K562 (cell line): ENCODE measurements around the gene SLC4A1. TPM values are rescaled to one million over a fixed set of nuclear protein-coding genes. Genes with fewer than 3 reads are reported as not detected.

ENCODE experiments used
- CHAMP1 ChIP-seq: fragments of 450-650 bp; IDR thresholded peaks from 2 replicates; pipeline ENCODE4 v1.6.1; 2016; ENCODE audit warnings: mild to moderate bottlenecking
- ETV5 ChIP-seq: sonication (generic); formaldehyde crosslinking; IDR thresholded peaks from 2 replicates; pipeline ENCODE4 v1.4.0; 2020; ENCODE audit warnings: low read depth, mild to moderate bottlenecking, missing genetic modification reagents
- HES1 ChIP-seq: fragments of 450-650 bp; IDR thresholded peaks from 2 replicates; pipeline ENCODE4 v1.6.1; 2016; ENCODE audit warnings: low read depth, mild to moderate bottlenecking, moderate library complexity
- KLF10 ChIP-seq: fragments of 250-450 bp; sonication (Bioruptor Pico); IDR thresholded peaks from 2 replicates; pipeline ENCODE4 v1.6.1; 2021; ENCODE audit warnings: matching md5 sums
- MECOM ChIP-seq: fragments of 250-450 bp; sonication (Bioruptor Pico); IDR thresholded peaks from 2 replicates; pipeline ENCODE4 v1.8.0; 2022; ENCODE audit warnings: inconsistent platforms
- NCOA6 ChIP-seq: fragments of 450-650 bp; IDR thresholded peaks from 2 replicates; pipeline ENCODE4 v1.6.1; 2017; ENCODE audit warnings: mild to moderate bottlenecking
- NKRF ChIP-seq: fragments of 450-650 bp; IDR thresholded peaks from 2 replicates; pipeline ENCODE4 v1.6.1; 2016; ENCODE audit warnings: borderline replicate concordance
- POLR2AphosphoS2 ChIP-seq: IDR thresholded peaks from 2 replicates; pipeline ENCODE4 v1.6.1; 2012; ENCODE audit warnings: low read length, improper control_type of control experiment
- RBM17 ChIP-seq: fragments of 200-400 bp; formaldehyde crosslinking; IDR thresholded peaks from 2 replicates; pipeline ENCODE4 v1.6.1; 2017; ENCODE audit warnings: low read depth, mild to moderate bottlenecking, low read length, borderline replicate concordance
- RHOXF2B ChIP-seq: fragments of 250-450 bp; sonication (Bioruptor Pico); conservative IDR thresholded peaks from 2 replicates; pipeline ENCODE4 v1.5.1; 2021
- SFPQ ChIP-seq: fragments of 200-400 bp; formaldehyde crosslinking; IDR thresholded peaks from 2 replicates; pipeline ENCODE4 v1.6.1; 2017; ENCODE audit warnings: mild to moderate bottlenecking, low read depth, low read length, moderate library complexity
- TRIM25 ChIP-seq: fragments of 450-650 bp; IDR thresholded peaks from 2 replicates; pipeline ENCODE4 v1.7.0; 2016; ENCODE audit warnings: borderline replicate concordance
- ZBTB43 ChIP-seq: sonication (generic); formaldehyde crosslinking; IDR thresholded peaks from 2 replicates; pipeline ENCODE4 v1.8.0; 2023; ENCODE audit warnings: mild to moderate bottlenecking, missing genetic modification reagents
- ZHX1 ChIP-seq: fragments of 150-350 bp; conservative IDR thresholded peaks from 2 replicates; pipeline ENCODE4 v1.6.1; 2014; ENCODE audit warnings: low read length
- ZNF311 ChIP-seq: fragments of 250-450 bp; sonication (Bioruptor Pico); IDR thresholded peaks from 2 replicates; pipeline ENCODE4 v1.4.0; 2020; ENCODE audit warnings: mild to moderate bottlenecking, moderate library complexity
- polyA plus RNA-seq, 8 experiments: library from polyadenylated mRNA; depleted of rRNA in 4 of 8; stranded (reverse) in 5 of 8; unstranded in 3 of 8; fragments of >200 nt; fragmentation: Nextera tagmentation in 2 of 8; fragmentation: Illumina TruSeq in 1 of 8; extraction: Ambion mirVana in 2 of 8; extraction: Trizol in 1 of 8; gene quantifications; 2 replicates each; pipeline versions ENCODE4 v1.2.1 to v1.2.3, GENCODE V29; 2011 to 2014; ENCODE audit warnings: inconsistent platforms in 1 of 8, missing spikeins in 1 of 8
- total RNA-seq, 7 experiments: library from RNA; depleted of rRNA in 6 of 7; stranded (reverse); fragments of >200 nt in 6 of 7; fragmentation: Illumina TruSeq in 2 of 7; extraction: Trizol in 2 of 7; gene quantifications; 2 replicates each; pipeline versions ENCODE4 v1.2.1 to v1.2.3, GENCODE V29; 2011 to 2021; ENCODE audit warnings: low replicate concordance in 1 of 7

SLC4A1 gene
- total and polyA plus RNA-seq, 9 of the 15 experiments (the other 6 are each of a cell fraction or from before 2014, with no cell fraction given) = 0.14 to 1.00 (median 0.53) TPM

GRCh38 chr17:44219108-44219615 lies 48.8 kb downstream of the SLC4A1 start (continued):
- no peak for TF ChIP-seq ZBTB43
- no peak for TF ChIP-seq POLR2AphosphoS2
- TF ChIP-seq RHOXF2B (CRISPR knock-in tag) = no peak
- no peak for TF ChIP-seq NKRF
- TF ChIP-seq RBM17 = no peak
- no peak for TF ChIP-seq NCOA6
- no peak for TF ChIP-seq KLF10
- TF ChIP-seq TRIM25 = no peak
- no peak for TF ChIP-seq ZNF311 (CRISPR knock-in tag)
- TF ChIP-seq CHAMP1 = no peak
- no peak for TF ChIP-seq SFPQ
- TF ChIP-seq ETV5 (CRISPR knock-in tag) = no peak
- no peak for TF ChIP-seq HES1
- no peak for TF ChIP-seq MECOM (CRISPR knock-in tag)
- TF ChIP-seq ZHX1 = no peak
